CD4-positive, alpha-beta T cell treated with Interleukin-2 at 100 ng/mL for 4 hours (primary cell): Measurements from ENCODE around the gene DXO.
"Not testable (repeated sequence)": the region's sequence is repeated elsewhere in the genome, so short reads cannot be mapped to it uniquely, and the experiment has no call there.

Experiments
- DNase-seq: peaks from one replicate; pipeline ENCODE4 v3.0.0-alpha.2; 2020; ENCODE audit warnings: low spot score

The DXO gene

GRCh38 chr6:31979238-31979898, 7.4 kb upstream of the DXO start:
- no peak for DNase-seq

- no peak for DNase-seq
These were observed 6.9 kb upstream of the DXO start for GRCh38 chr6:31978831-31979230.

- no peak for DNase-seq
These were observed 6.0 kb upstream of the DXO start for GRCh38 chr6:31977816-31978431.

GRCh38 chr6:31976065-31976464, 4.1 kb upstream of the DXO start:
- DNase-seq = not testable (repeated sequence)

GRCh38 chr6:31972709-31973350, 892 bp upstream of the DXO start:
- DNase-seq = no peak

GRCh38 chr6:31971279-31971992, 502 bp downstream of the DXO start:
- DNase-seq = no peak

- DNase-seq = no peak
These were observed 1.2 kb downstream of the DXO start for GRCh38 chr6:31970604-31971271.

- no peak for DNase-seq
These were observed 2.0 kb downstream of the DXO start for GRCh38 chr6:31969712-31970603.

GRCh38 chr6:31968791-31969711, 2.9 kb downstream of the DXO start:
- no peak for DNase-seq

- DNase-seq = no peak
These were observed 3.6 kb downstream of the DXO start for GRCh38 chr6:31968326-31968725.

- no peak for DNase-seq
These were observed 4.0 kb downstream of the DXO start for GRCh38 chr6:31967926-31968320.

- no peak for DNase-seq
These were observed 4.7 kb downstream of the DXO start for GRCh38 chr6:31966997-31967925.

- DNase-seq = no peak
These were observed 5.4 kb downstream of the DXO start for GRCh38 chr6:31966506-31966905.

GRCh38 chr6:31965700-31966099, 6.2 kb downstream of the DXO start:
- DNase-seq = no peak

- DNase-seq = no peak
These were observed 8.0 kb downstream of the DXO start for GRCh38 chr6:31963921-31964320.

- no peak for DNase-seq
These were observed 10.3 kb downstream of the DXO start for GRCh38 chr6:31961616-31962015.

- DNase-seq = peak; percentile 98
These were observed 12.9 kb downstream of the DXO start, which contains the start of the genes NELFE and SKIC2 for GRCh38 chr6:31958741-31959739. Gene NELFE (minus strand): TSS chr6:31958971. CDS start chr6:31958446, 525 bp downstream. Gene SKIC2 (plus strand): TSS chr6:31959175. CDS start chr6:31959193, 18 bp downstream.

- DNase-seq = no peak
These were observed 13.6 kb downstream of the DXO start for GRCh38 chr6:31958412-31958740.
